Transverse colon (tissue), 4 donors: ENCODE data around the gene RASEF. TPM values are rescaled to one million over a fixed set of nuclear protein-coding genes. Genes with fewer than 3 reads are reported as not detected.

ENCODE experiments used
- DNase-seq: peaks from one replicate; pipeline ENCODE4 v3.0.0-alpha.2; 2019
- H3K27ac ChIP-seq, 4 donors: fragments of 200-600 bp; sonication (generic); 2 replicates each; pipeline ENCODE4 v1.5.1; 2016 to 2018; ENCODE audit warnings: inconsistent platforms in 4 of 4
- H3K27me3 ChIP-seq: fragments of 200-600 bp; sonication (generic); 2 replicates; pipeline ENCODE4 v1.5.1; 2017; ENCODE audit warnings: inconsistent platforms
- H3K36me3 ChIP-seq, 4 donors: fragments of 200-600 bp; sonication (generic); 2 replicates each; pipeline ENCODE4 v1.5.1; 2017 to 2019; ENCODE audit warnings: inconsistent platforms in 4 of 4
- H3K4me1 ChIP-seq, 4 donors: fragments of 200-600 bp; sonication (generic); 2 replicates each; pipeline ENCODE4 v1.5.1; 2017 to 2020; ENCODE audit warnings: inconsistent platforms in 4 of 4
- H3K4me3 ChIP-seq, 4 donors: fragments of 200-600 bp; sonication (generic); 1 replicate in 1 of 4; 2 replicates in 3 of 4; pipeline versions ENCODE4 v1.5.1 to v1.6.1; 2017 to 2019; ENCODE audit warnings: inconsistent platforms in 4 of 4
- H3K9me3 ChIP-seq, 2 donors: fragments of 200-600 bp; sonication (generic); 2 replicates each; pipeline ENCODE4 v1.5.1; 2017 to 2019; ENCODE audit warnings: inconsistent platforms in 2 of 2
- EP300 ChIP-seq: sonication (generic); formaldehyde crosslinking; IDR thresholded peaks from one replicate; pipeline ENCODE4 v1.6.1; 2017; ENCODE audit warnings: antibody characterized with exemption, low read depth
- POLR2A ChIP-seq: fragments of 450-650 bp; IDR thresholded peaks from one replicate; pipeline ENCODE4 v1.6.1; 2016; ENCODE audit warnings: antibody characterized with exemption, mild to moderate bottlenecking, moderate library complexity
- POLR2AphosphoS5 ChIP-seq, 3 donors: sonication (generic); formaldehyde crosslinking; IDR thresholded peaks; one replicate each; pipeline ENCODE4 v1.6.1; 2016; ENCODE audit warnings: antibody characterized with exemption in 3 of 3
- WGBS, 2 donors: methylation state at CpG; one replicate each; pipeline ENCODE4 v1.1.5; 2018; ENCODE audit warnings: low coverage in 1 of 2; 5-methylcytosine and 5-hydroxymethylcytosine counted together
- in situ Hi-C, 4 donors: fragments of 200-750 bp; cut with MboI; loops; one replicate each; pipeline versions ENCODE4 v1.15.0 to v1.15.1; 2017; ENCODE audit warnings: low sequenced_read_pairs in 3 of 4, low pct_ligation_motif_present in 1 of 4, low pct_unique_long_range_greater_than_20kb in 1 of 4
- intact Hi-C: fragments of 100-400 bp; cut with DNase I; formaldehyde crosslinking; loops from one replicate; pipeline ENCODE4 v1.15.1; 2023; ENCODE audit warnings: low total_unique reads
- total RNA-seq, 4 donors: library from RNA; depleted of rRNA; stranded (reverse); fragments of >200 nt; gene quantifications; one replicate each; pipeline ENCODE4 v1.1.0, GENCODE V29; 2016
- TF ChIP-seq, protein P1 (sequence below), 5 experiments: fragments of 200-600 bp in 3 of 5; fragments of 450-650 bp in 2 of 5; sonication (generic) in 3 of 5; IDR thresholded peaks; 1 replicate in 2 of 5; 2 replicates in 3 of 5; pipeline ENCODE4 v1.5.1; 2016 to 2017; ENCODE audit warnings: antibody characterized with exemption in 5 of 5, inconsistent platforms in 3 of 5, mild to moderate bottlenecking in 2 of 5, moderate library complexity in 1 of 5

RASEF gene
- total RNA-seq, 4 donors from 2014 or later: 69.9 to 189 (median 105) TPM

DNA sequence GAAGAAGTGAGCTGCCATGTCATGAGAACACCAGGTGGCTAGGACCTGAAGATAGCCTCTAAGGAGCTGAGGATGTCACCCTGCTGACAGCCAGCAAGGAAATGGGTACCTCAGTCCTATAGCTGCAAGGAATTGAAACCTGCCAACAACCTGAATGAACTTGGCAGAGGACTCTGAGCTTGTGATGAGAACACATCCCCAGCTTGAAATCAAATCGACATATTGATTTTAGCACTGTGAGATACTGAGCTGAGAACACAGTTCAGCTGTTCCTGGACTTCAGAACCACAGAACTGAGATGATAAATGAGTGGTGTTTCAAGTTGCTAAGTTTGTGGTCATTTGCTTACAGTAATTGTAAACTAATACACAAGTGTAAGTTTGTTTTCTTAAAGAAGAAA is 5.5 kb upstream of the RASEF start:
- H3K36me3 ChIP-seq: no peaks in the 10 kb centered on the region
- no peak for DNase-seq
- in situ Hi-C loops (no loop called here), intact Hi-C loops (no loop called here)
- H3K4me1 ChIP-seq: peaks cover 0 to 5% (median 0%) of the 10 kb centered on the region in 4 donors
- H3K4me3 ChIP-seq: no peak overlapping the region
- H3K9me3 ChIP-seq: no peaks in the 10 kb centered on the region
- H3K27me3 ChIP-seq: peaks cover 7% of the 10 kb centered on the region
- TF ChIP-seq, protein P1, sequence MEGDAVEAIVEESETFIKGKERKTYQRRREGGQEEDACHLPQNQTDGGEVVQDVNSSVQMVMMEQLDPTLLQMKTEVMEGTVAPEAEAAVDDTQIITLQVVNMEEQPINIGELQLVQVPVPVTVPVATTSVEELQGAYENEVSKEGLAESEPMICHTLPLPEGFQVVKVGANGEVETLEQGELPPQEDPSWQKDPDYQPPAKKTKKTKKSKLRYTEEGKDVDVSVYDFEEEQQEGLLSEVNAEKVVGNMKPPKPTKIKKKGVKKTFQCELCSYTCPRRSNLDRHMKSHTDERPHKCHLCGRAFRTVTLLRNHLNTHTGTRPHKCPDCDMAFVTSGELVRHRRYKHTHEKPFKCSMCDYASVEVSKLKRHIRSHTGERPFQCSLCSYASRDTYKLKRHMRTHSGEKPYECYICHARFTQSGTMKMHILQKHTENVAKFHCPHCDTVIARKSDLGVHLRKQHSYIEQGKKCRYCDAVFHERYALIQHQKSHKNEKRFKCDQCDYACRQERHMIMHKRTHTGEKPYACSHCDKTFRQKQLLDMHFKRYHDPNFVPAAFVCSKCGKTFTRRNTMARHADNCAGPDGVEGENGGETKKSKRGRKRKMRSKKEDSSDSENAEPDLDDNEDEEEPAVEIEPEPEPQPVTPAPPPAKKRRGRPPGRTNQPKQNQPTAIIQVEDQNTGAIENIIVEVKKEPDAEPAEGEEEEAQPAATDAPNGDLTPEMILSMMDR (IDR thresholded peaks at IDR 0.05): no peak
- TF ChIP-seq POLR2AphosphoS5 (IDR thresholded peaks at IDR 0.05): no peak
- no peak for TF ChIP-seq POLR2A
- TF ChIP-seq EP300: no peak
- 57 to 62% methylated on average over 1 of the region's 1 CpG for WGBS, 2 donors
- H3K27ac ChIP-seq: no peak overlapping the region

DNA sequence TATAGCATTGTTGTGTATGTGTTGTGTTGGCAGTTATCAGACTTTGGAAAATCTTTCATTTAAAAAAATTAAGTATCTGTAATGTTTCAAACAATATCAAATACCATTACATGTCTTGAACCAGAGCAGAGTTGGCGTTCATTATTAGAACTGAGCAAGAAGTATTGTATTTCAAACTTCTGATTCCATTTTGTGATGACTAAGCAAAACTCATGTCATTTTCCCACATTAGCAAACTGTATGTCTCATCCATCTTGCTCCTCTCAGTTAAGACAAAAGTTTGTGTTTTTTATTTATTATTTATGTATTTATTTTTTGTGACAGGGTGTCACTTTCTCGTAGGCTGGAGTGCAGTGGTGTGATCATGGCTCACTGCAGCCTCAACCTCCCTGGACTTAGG is 4.6 kb upstream of the RASEF start:
- in situ Hi-C loops: no loop called here
- Histone ChIP-seq H3K9me3 (no peaks in the 10 kb centered on the region), H3K4me3 (no peak overlapping the region), H3K36me3 (no peaks in the 10 kb centered on the region), H3K4me1 (peaks cover 0 to 5% (median 1%) of the 10 kb centered on the region in 4 donors), H3K27me3 (peaks cover 16% of the 10 kb centered on the region), H3K27ac (no peak overlapping the region)
- WGBS, 2 donors: 83 to 85% methylated on average over 2 of the region's 2 CpGs
- DNase-seq: no peak
- intact Hi-C loops: no loop called here
- TF ChIP-seq EP300: no peak
- TF ChIP-seq POLR2AphosphoS5 (IDR thresholded peaks at IDR 0.05): no peak
- TF ChIP-seq, protein P1 (IDR thresholded peaks at IDR 0.05): no peak
- no peak for TF ChIP-seq POLR2A

DNA sequence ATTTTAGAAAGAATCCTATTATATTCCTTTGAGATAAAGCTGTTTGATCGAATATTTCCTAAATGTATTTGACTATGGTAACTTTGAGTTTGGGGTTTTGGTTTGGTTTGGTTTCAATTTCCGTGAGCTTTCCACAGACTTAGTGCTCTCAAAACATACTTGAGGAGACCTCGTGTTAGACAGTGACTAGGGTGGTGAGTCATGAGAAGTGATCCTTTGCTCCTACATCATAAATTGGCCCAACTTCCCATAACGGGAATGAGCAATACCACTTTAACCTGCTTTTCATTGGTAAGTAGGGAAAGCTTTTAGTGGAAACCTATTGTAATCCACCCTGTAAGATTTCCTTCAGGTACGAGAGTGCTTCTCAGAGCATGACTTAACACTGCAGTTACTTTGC is 3.8 kb upstream of the RASEF start:
- H3K4me1 ChIP-seq: peaks cover 0 to 5% (median 4%) of the 10 kb centered on the region in 4 donors
- H3K4me3 ChIP-seq: no peak overlapping the region
- peaks cover 24% of the 10 kb centered on the region for H3K27me3 ChIP-seq
- DNase-seq: no peak
- TF ChIP-seq POLR2A (no peak), EP300 (no peak), POLR2AphosphoS5 (IDR thresholded peaks at IDR 0.05) (no peak)
- TF ChIP-seq, protein P1 (IDR thresholded peaks at IDR 0.05): no peak
- no peaks in the 10 kb centered on the region for H3K36me3 ChIP-seq
- WGBS, 2 donors: 60 to 69% methylated on average over 5 of the region's 5 CpGs
- intact Hi-C loops: no loop called here
- H3K27ac ChIP-seq: no peak overlapping the region
- H3K9me3 ChIP-seq: no peaks in the 10 kb centered on the region
- in situ Hi-C loops: no loop called here

DNA sequence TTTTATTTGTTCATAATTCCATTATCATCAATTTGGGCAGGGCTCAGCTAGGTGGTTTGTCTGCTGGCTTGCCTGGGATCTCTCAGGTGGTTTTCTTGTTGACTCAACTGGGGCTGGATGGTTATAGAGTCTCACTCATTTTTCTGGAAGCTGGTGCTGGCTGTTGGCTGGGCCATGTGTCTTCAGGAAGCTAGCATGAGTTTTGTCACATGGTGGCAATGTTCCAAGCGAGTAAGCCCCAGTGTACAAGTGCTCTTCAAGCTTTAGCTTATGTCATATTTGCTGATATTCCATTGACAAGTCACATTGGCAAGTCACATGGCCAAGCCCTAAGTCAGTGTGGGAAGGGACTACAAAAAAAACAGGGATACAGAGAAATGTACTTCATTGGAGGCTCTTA is 2.3 kb upstream of the RASEF start:
- DNase-seq: no peak
- Histone ChIP-seq H3K27ac (no peak overlapping the region), H3K9me3 (no peaks in the 10 kb centered on the region), H3K27me3 (peaks cover 34% of the 10 kb centered on the region), H3K4me1 (peaks cover under 1 to 9% (median 5%) of the 10 kb centered on the region in 4 donors), H3K4me3 (no peak overlapping the region), H3K36me3 (no peaks in the 10 kb centered on the region)
- in situ Hi-C loops (no loop called here), intact Hi-C loops (no loop called here)
- no peak for TF ChIP-seq EP300
- TF ChIP-seq, protein P1 (IDR thresholded peaks at IDR 0.05): no peak
- TF ChIP-seq POLR2AphosphoS5 (IDR thresholded peaks at IDR 0.05): no peak
- TF ChIP-seq POLR2A: no peak
- 68% methylated on average over 1 of the region's 1 CpG; no CpG with 5 or more reads in 1 of the 2 donors for WGBS, 2 donors
